Astrocyte (in vitro differentiated cells and primary cell): ENCODE data around the gene LPAR3. TPM values are rescaled to one million over a fixed set of nuclear protein-coding genes. Genes with fewer than 3 reads are reported as not detected.

Source experiments
- DNase-seq: peaks from one replicate; pipeline ENCODE4 v3.0.0-alpha.2; 2010; ENCODE audit warnings: low read depth
- FAIRE-seq: peaks from 2 replicates; lab custom pipeline; 2011; peaks lifted over from hg19 to GRCh38; lab: Jason Lieb, UNC
- H2AFZ ChIP-seq: 2 replicates; pipeline ENCODE4 v1.6.0; 2012; ENCODE audit warnings: low read depth, low read length, inconsistent platforms
- H3K27ac ChIP-seq: 2 replicates; pipeline ENCODE4 v1.5.1; 2011; ENCODE audit warnings: low read depth, low read length, inconsistent platforms
- H3K27me3 ChIP-seq: 2 replicates; pipeline ENCODE4 v1.6.0; 2011; ENCODE audit warnings: low read length, inconsistent platforms; ENCODE audit not compliant: insufficient read depth
- H3K36me3 ChIP-seq: 2 replicates; pipeline ENCODE4 v1.5.1; 2011; ENCODE audit warnings: low read length, inconsistent platforms; ENCODE audit not compliant: insufficient read depth
- H3K4me1 ChIP-seq: 2 replicates; pipeline ENCODE4 v1.5.1; 2011; ENCODE audit warnings: low read length, inconsistent platforms; ENCODE audit not compliant: insufficient read depth
- H3K4me2 ChIP-seq: 2 replicates; pipeline ENCODE4 v1.6.0; 2012; ENCODE audit warnings: low read length, inconsistent platforms
- H3K4me3 ChIP-seq: 2 replicates; pipeline ENCODE4 v1.5.1; 2011; ENCODE audit warnings: low read depth, mild to moderate bottlenecking, low read length, inconsistent platforms; ENCODE audit not compliant: insufficient read depth
- H3K79me2 ChIP-seq: 2 replicates; pipeline ENCODE4 v1.6.0; 2012; ENCODE audit warnings: mild to moderate bottlenecking, low read length, inconsistent platforms; ENCODE audit not compliant: insufficient read depth
- H3K9ac ChIP-seq: 2 replicates; pipeline ENCODE4 v1.6.0; 2012; ENCODE audit warnings: mild to moderate bottlenecking, low read length, inconsistent platforms
- H3K9me3 ChIP-seq: 2 replicates; pipeline ENCODE4 v1.5.1; 2012; ENCODE audit warnings: low read depth, mild to moderate bottlenecking, low read length, inconsistent platforms; ENCODE audit not compliant: insufficient read depth
- H4K20me1 ChIP-seq: 2 replicates; pipeline ENCODE4 v1.6.0; 2012; ENCODE audit warnings: low read length, inconsistent platforms; ENCODE audit not compliant: insufficient read depth
- H3K27ac Mint-ChIP-seq: one replicate; pipeline ENCODE4 v1.8.0; 2021; ENCODE audit warnings: mild to moderate bottlenecking, mixed read lengths; ENCODE audit not compliant: unreplicated experiment
- H3K27me3 Mint-ChIP-seq: one replicate; pipeline ENCODE4 v1.8.0; 2021; ENCODE audit warnings: low read depth, mixed read lengths; ENCODE audit not compliant: unreplicated experiment
- H3K36me3 Mint-ChIP-seq: one replicate; pipeline ENCODE4 v1.8.0; 2021; ENCODE audit warnings: low read depth, mixed read lengths; ENCODE audit not compliant: unreplicated experiment
- H3K4me1 Mint-ChIP-seq: one replicate; pipeline ENCODE4 v1.8.0; 2021; ENCODE audit warnings: low read depth, mixed read lengths; ENCODE audit not compliant: unreplicated experiment
- H3K4me3 Mint-ChIP-seq: one replicate; pipeline ENCODE4 v1.8.0; 2021; ENCODE audit warnings: mild to moderate bottlenecking, moderate library complexity, mixed read lengths; ENCODE audit not compliant: unreplicated experiment
- H3K9me3 Mint-ChIP-seq: one replicate; pipeline ENCODE4 v1.8.0; 2021; ENCODE audit warnings: mild to moderate bottlenecking, mixed read lengths; ENCODE audit not compliant: unreplicated experiment
- CTCF ChIP-seq: IDR thresholded peaks from 2 replicates; pipeline ENCODE4 v1.5.1; 2011; ENCODE audit warnings: low read depth, mild to moderate bottlenecking, inconsistent platforms, low read length, moderate library complexity; ENCODE audit not compliant: insufficient read depth
- EZH2 ChIP-seq: IDR thresholded peaks from 2 replicates; pipeline ENCODE4 v1.6.1; 2012; ENCODE audit warnings: mild to moderate bottlenecking, low read length, inconsistent platforms; ENCODE audit not compliant: insufficient read depth
- total RNA-seq: library from RNA; stranded (reverse); gene quantifications from 2 replicates; pipeline ENCODE4 v1.2.1, GENCODE V29; 2021

The LPAR3 gene
- total RNA-seq, 1 donor from 2014 or later, result 0.70 TPM

- H4K20me1 ChIP-seq, result no peaks in the 10 kb centered on the region
- H3K27me3 ChIP-seq, result no peaks in the 10 kb centered on the region
- no peaks in the 10 kb centered on the region for H3K36me3 ChIP-seq
- no peak overlapping the region for H2AFZ ChIP-seq
- H3K9me3 ChIP-seq, result no peaks in the 10 kb centered on the region
- no peak overlapping the region for H3K4me3 Mint-ChIP-seq
- H3K9me3 Mint-ChIP-seq, result peaks cover 4% of the 10 kb centered on the region
- peaks cover 5% of the 10 kb centered on the region for H3K27me3 Mint-ChIP-seq
- no peaks in the 10 kb centered on the region for H3K36me3 Mint-ChIP-seq
- H3K4me2 ChIP-seq, result no peak overlapping the region
- H3K9ac ChIP-seq, result no peak overlapping the region
- FAIRE-seq (no peak), DNase-seq (no peak)
- H3K4me1 ChIP-seq, result no peaks in the 10 kb centered on the region
- no peaks in the 10 kb centered on the region for H3K79me2 ChIP-seq
- H3K27ac ChIP-seq, result no peak overlapping the region
- no peak for TF ChIP-seq CTCF
- no peak for TF ChIP-seq EZH2
- H3K27ac Mint-ChIP-seq, result no peak overlapping the region
- no peak overlapping the region for H3K4me3 ChIP-seq
- no peaks in the 10 kb centered on the region for H3K4me1 Mint-ChIP-seq
Observed at GRCh38 chr1:84789014-84789413, 104.0 kb downstream of the LPAR3 start.

- H3K27ac ChIP-seq, result no peak overlapping the region
- H3K4me1 ChIP-seq, result no peaks in the 10 kb centered on the region
- H3K4me3 ChIP-seq, result no peak overlapping the region
- no peak overlapping the region for H2AFZ ChIP-seq
- H3K9ac ChIP-seq, result no peak overlapping the region
- H4K20me1 ChIP-seq, result no peaks in the 10 kb centered on the region
- H3K36me3 ChIP-seq, result no peaks in the 10 kb centered on the region
- Mint-ChIP-seq H3K4me1 (no peaks in the 10 kb centered on the region), H3K36me3 (no peaks in the 10 kb centered on the region), H3K27me3 (peaks cover 5% of the 10 kb centered on the region), H3K9me3 (no peaks in the 10 kb centered on the region), H3K4me3 (no peak overlapping the region), H3K27ac (no peak overlapping the region)
- FAIRE-seq (no peak), DNase-seq (peak; percentile 13)
- TF ChIP-seq CTCF (no peak), EZH2 (no peak)
- H3K79me2 ChIP-seq, result no peaks in the 10 kb centered on the region
- H3K9me3 ChIP-seq, result no peaks in the 10 kb centered on the region
- H3K4me2 ChIP-seq, result no peak overlapping the region
- no peaks in the 10 kb centered on the region for H3K27me3 ChIP-seq
Observed at GRCh38 chr1:84785271-84786036, 107.6 kb downstream of the LPAR3 start.

GRCh38 chr1:84782881-84783280, 110.1 kb downstream of the LPAR3 start:
- H3K4me3 ChIP-seq, result no peak overlapping the region
- Mint-ChIP-seq H3K4me1 (no peaks in the 10 kb centered on the region), H3K27me3 (no peaks in the 10 kb centered on the region), H3K9me3 (no peaks in the 10 kb centered on the region), H3K27ac (no peak overlapping the region), H3K36me3 (no peaks in the 10 kb centered on the region), H3K4me3 (no peak overlapping the region)
- no peaks in the 10 kb centered on the region for H3K36me3 ChIP-seq
- H3K4me2 ChIP-seq, result no peak overlapping the region
- FAIRE-seq (no peak), DNase-seq (no peak)
- H2AFZ ChIP-seq, result no peak overlapping the region
- no peaks in the 10 kb centered on the region for H4K20me1 ChIP-seq
- H3K4me1 ChIP-seq, result no peaks in the 10 kb centered on the region
- H3K79me2 ChIP-seq, result no peaks in the 10 kb centered on the region
- H3K27ac ChIP-seq, result no peak overlapping the region
- no peak for TF ChIP-seq CTCF
- no peak for TF ChIP-seq EZH2
- H3K9me3 ChIP-seq, result no peaks in the 10 kb centered on the region
- H3K9ac ChIP-seq, result no peak overlapping the region
- no peaks in the 10 kb centered on the region for H3K27me3 ChIP-seq
